ENCODE data around the gene DOC2A. TPM values are rescaled to one million over a fixed set of nuclear protein-coding genes. Genes with fewer than 3 reads are reported as not detected.

Gene DOC2A
- total and polyA plus RNA-seq, 9 of the 15 experiments (the other 6 are each of a cell fraction or from before 2014, with no cell fraction given), result 0.03 to 0.38 (median 0.28) TPM; not detected in 1

- TF ChIP-seq MLX (CRISPR knock-in tag; conservative IDR thresholded peaks at IDR 0.05) (0 out of 4 replicates have a peak, but pooled peaks of 1 of the 2 experiments have one; percentile 77), CTCFL (IDR thresholded peaks at IDR 0.05; ENCODE audit: borderline replicate concordance, insufficient read depth, low read depth, low read length, poor library complexity, severe bottlenecking) (peak; percentile 38), HDAC1 (IDR thresholded peaks at IDR 0.05) (peak in 1 of 2 experiments; percentile 50; a peak in 1 of 4 replicates), KLF13 (tag; IDR thresholded peaks at IDR 0.05; ENCODE audit: borderline replicate concordance, low read depth) (peak; percentile 70; the same call in 1 of the 2 replicates), FOXM1 (IDR thresholded peaks at IDR 0.05; ENCODE audit: low read depth) (no peak), FOXM1 (CRISPR knock-in tag; IDR thresholded peaks at IDR 0.05; ENCODE audit: low read depth) (no peak), ZNF449 (CRISPR knock-in tag; IDR thresholded peaks at IDR 0.05) (no peak), GABPA (tag; conservative IDR thresholded peaks at IDR 0.05; ENCODE audit: low read depth) (peak; percentile 29), MEIS2 (IDR thresholded peaks at IDR 0.05; ENCODE audit: partially characterized antibody) (peak; percentile 85), ZNF407 (IDR thresholded peaks at IDR 0.05; ENCODE audit: low read depth) (peak; percentile 32; the same call in 1 of the 2 replicates)
Measured at GRCh38 chr16:29961479-29962343, 49.1 kb downstream of the DOC2A start, which contains the start of gene TMEM219 (continued).
